IPS-15b (cell line): ENCODE data around the gene CCT4.
"Not testable (repeated sequence)": the region's sequence is repeated elsewhere in the genome, so short reads cannot be mapped to it uniquely, and the experiment has no call there.

Experiments
- H3K27me3 ChIP-seq: one replicate; pipeline ENCODE4 v1.6.1; 2013; ENCODE audit warnings: low read length; ENCODE audit not compliant: control insufficient read depth, insufficient read depth
- H3K36me3 ChIP-seq: one replicate; pipeline ENCODE4 v1.6.1; 2013; ENCODE audit warnings: low read length; ENCODE audit not compliant: control insufficient read depth, insufficient read depth
- H3K4me1 ChIP-seq: one replicate; pipeline ENCODE4 v1.6.1; 2013; ENCODE audit warnings: mild to moderate bottlenecking, low read length; ENCODE audit not compliant: control insufficient read depth, insufficient read depth
- H3K4me3 ChIP-seq: one replicate; pipeline ENCODE4 v1.5.1; 2013; ENCODE audit warnings: low read depth, low read length
- H3K9ac ChIP-seq: one replicate; pipeline ENCODE4 v1.6.1; 2013; ENCODE audit warnings: low read depth, mild to moderate bottlenecking, low read length
- H3K9me3 ChIP-seq: one replicate; pipeline ENCODE4 v1.6.1; 2013; ENCODE audit warnings: mild to moderate bottlenecking, low read length; ENCODE audit not compliant: control insufficient read depth, insufficient read depth

CCT4 gene

GRCh38 chr2:61876400-61876799 is 12.1 kb downstream of the CCT4 start:
- peaks cover 67% of the 10 kb centered on the region for H3K36me3 ChIP-seq
- no peak overlapping the region for H3K4me3 ChIP-seq
- no peak overlapping the region for H3K9ac ChIP-seq
- no peaks in the 10 kb centered on the region for H3K9me3 ChIP-seq
- no peaks in the 10 kb centered on the region for H3K27me3 ChIP-seq
- no peaks in the 10 kb centered on the region for H3K4me1 ChIP-seq

GRCh38 chr2:61866482-61867089 is 21.9 kb downstream of the CCT4 start:
- not testable (repeated sequence) for H3K9ac ChIP-seq, H3K9me3 ChIP-seq, H3K4me3 ChIP-seq, H3K27me3 ChIP-seq, H3K4me1 ChIP-seq
- peaks cover 32% of the 10 kb centered on the region for H3K36me3 ChIP-seq

- no peaks in the 10 kb centered on the region for H3K4me1 ChIP-seq
- no peaks in the 10 kb centered on the region for H3K27me3 ChIP-seq
- no peaks in the 10 kb centered on the region for H3K9me3 ChIP-seq
- H3K9ac ChIP-seq = no peak overlapping the region
- H3K36me3 ChIP-seq = peaks cover 6% of the 10 kb centered on the region
- no peak overlapping the region for H3K4me3 ChIP-seq
Observed at GRCh38 chr2:61862085-61862484, 26.4 kb downstream of the CCT4 start.

- H3K36me3 ChIP-seq = no peaks in the 10 kb centered on the region
- H3K4me3 ChIP-seq = no peak overlapping the region
- no peaks in the 10 kb centered on the region for H3K27me3 ChIP-seq
- H3K9me3 ChIP-seq = no peaks in the 10 kb centered on the region
- no peaks in the 10 kb centered on the region for H3K4me1 ChIP-seq
- H3K9ac ChIP-seq = no peak overlapping the region
Observed at GRCh38 chr2:61857224-61857623, 31.2 kb downstream of the CCT4 start.

- Histone ChIP-seq H3K27me3 (no peaks in the 10 kb centered on the region), H3K9me3 (no peaks in the 10 kb centered on the region), H3K36me3 (no peaks in the 10 kb centered on the region), H3K9ac (peak overlapping the region; percentile 63), H3K4me3 (peak overlapping the region; percentile 96), H3K4me1 (no peaks in the 10 kb centered on the region)
Observed at GRCh38 chr2:61855318-61855613, 33.2 kb downstream of the CCT4 start.

GRCh38 chr2:61854564-61855317 is 33.7 kb downstream of the CCT4 start:
- no peaks in the 10 kb centered on the region for H3K4me1 ChIP-seq
- peak overlapping the region; percentile 63 for H3K9ac ChIP-seq
- H3K9me3 ChIP-seq = no peaks in the 10 kb centered on the region
- peak overlapping the region; percentile 96 for H3K4me3 ChIP-seq
- H3K36me3 ChIP-seq = no peaks in the 10 kb centered on the region
- no peaks in the 10 kb centered on the region for H3K27me3 ChIP-seq

GRCh38 chr2:61853847-61854563 is 34.5 kb downstream of the CCT4 start, which contains the start of gene FAM161A:
FAM161A (minus strand) TSS chr2:61854060; CDS start chr2:61854041, 19 bp downstream.
- no peaks in the 10 kb centered on the region for H3K4me1 ChIP-seq
- H3K9me3 ChIP-seq = no peaks in the 10 kb centered on the region

GRCh38 chr2:61853086-61853846 is 35.2 kb downstream of the CCT4 start:
- H3K9ac ChIP-seq = peak overlapping the region; percentile 81
- H3K4me1 ChIP-seq = no peaks in the 10 kb centered on the region
- H3K27me3 ChIP-seq = no peaks in the 10 kb centered on the region
- H3K36me3 ChIP-seq = no peaks in the 10 kb centered on the region
- peak overlapping the region; percentile 96 for H3K4me3 ChIP-seq
- H3K9me3 ChIP-seq = no peaks in the 10 kb centered on the region

More at GRCh38 chr2:61853847-61854563, 34.5 kb downstream of the CCT4 start, which contains the start of gene FAM161A:
- H3K36me3 ChIP-seq = no peaks in the 10 kb centered on the region
- no peaks in the 10 kb centered on the region for H3K27me3 ChIP-seq
- peak within 1 kb of the TSS; percentile 96 for H3K4me3 ChIP-seq
- peak within 1 kb of the TSS; percentile 81 for H3K9ac ChIP-seq

- H3K4me3 ChIP-seq, H3K4me1 ChIP-seq, H3K27me3 ChIP-seq, H3K9ac ChIP-seq, H3K36me3 ChIP-seq, H3K9me3 ChIP-seq: not testable (repeated sequence)
Observed at GRCh38 chr2:61851270-61851669, 37.2 kb downstream of the CCT4 start.

GRCh38 chr2:61845320-61845719 is 43.1 kb downstream of the CCT4 start:
- Histone ChIP-seq H3K4me3 (no peak overlapping the region), H3K36me3 (no peaks in the 10 kb centered on the region), H3K9me3 (no peaks in the 10 kb centered on the region), H3K4me1 (no peaks in the 10 kb centered on the region), H3K27me3 (no peaks in the 10 kb centered on the region), H3K9ac (no peak overlapping the region)

- H3K9ac ChIP-seq = no peak overlapping the region
- H3K4me3 ChIP-seq = no peak overlapping the region
- no peaks in the 10 kb centered on the region for H3K9me3 ChIP-seq
- H3K27me3 ChIP-seq = no peaks in the 10 kb centered on the region
- no peaks in the 10 kb centered on the region for H3K36me3 ChIP-seq
- no peaks in the 10 kb centered on the region for H3K4me1 ChIP-seq
Observed at GRCh38 chr2:61841286-61841685, 47.2 kb downstream of the CCT4 start.
